ENCODE data around the gene TMEM131L. TPM values are rescaled to one million over a fixed set of nuclear protein-coding genes. Genes with fewer than 3 reads are reported as not detected.

TMEM131L gene
- total RNA-seq, 1 experiment from 2014 or later, result 14.6 TPM

DNA sequence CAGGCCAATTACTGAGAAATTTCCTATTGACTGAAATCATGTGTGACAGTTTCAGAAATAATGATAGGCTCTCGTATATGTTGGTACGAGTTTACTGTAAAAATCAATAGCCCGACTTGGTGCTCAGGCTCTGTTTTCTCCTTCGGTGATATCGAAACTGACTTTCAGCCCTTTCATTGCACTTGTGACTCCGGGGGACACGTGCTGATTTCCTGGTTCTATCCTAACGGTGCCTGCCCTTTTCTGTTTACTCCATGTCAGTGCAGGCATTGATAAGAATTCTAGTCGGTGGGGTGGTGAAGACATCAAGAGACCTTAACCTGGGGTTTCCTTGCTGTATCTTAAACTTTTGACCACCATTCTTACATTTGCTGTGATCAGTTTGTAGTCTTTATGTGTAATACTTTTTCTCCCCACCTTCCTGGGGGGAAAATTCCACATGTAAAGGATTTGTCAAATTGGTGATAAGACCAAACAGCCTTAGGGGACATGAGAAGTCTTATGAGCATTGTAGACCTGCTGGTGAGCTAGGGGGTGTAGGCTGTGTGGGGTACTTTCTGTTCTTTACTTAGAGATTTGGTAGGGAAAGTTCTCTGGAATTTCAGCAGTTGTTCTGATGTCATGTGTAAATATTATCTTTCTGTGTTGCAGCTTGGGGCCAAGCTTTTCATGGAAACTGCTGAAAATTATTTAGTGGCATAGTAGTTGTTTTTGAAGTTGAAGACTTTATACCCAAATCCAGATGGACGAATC lies 52.7 kb downstream of the TMEM131L start:
- Mint-ChIP-seq H3K27ac (no peak overlapping the region; a peak in 1 of 7 replicates), H3K36me3 (ENCODE audit: insufficient read depth in 1 of 3, low read depth in 3 of 3) (no peaks in the 10 kb centered on the region; a peak in 1 of 7 replicates), H3K9me3 (no peaks in the 10 kb centered on the region), H3K27me3 (ENCODE audit: low read depth) (no peaks in the 10 kb centered on the region), H3K4me3 (no peak overlapping the region), H3K4me1 (peaks cover 34 to 38% of the 10 kb centered on the region in 2 experiments)
- H3K56ac ChIP-seq (ENCODE audit: insufficient read length, low read depth, low read length), result no peak overlapping the region
- H3K4me2 ChIP-seq (ENCODE audit: insufficient read depth, insufficient read length, low read length), result no peak overlapping the region
- H2BK5ac ChIP-seq (ENCODE audit: insufficient read length, low read length), result no peak overlapping the region
- H3K4ac ChIP-seq (ENCODE audit: low read depth, low read length), result no peak overlapping the region
- no peak overlapping the region for H2BK120ac ChIP-seq (ENCODE audit: low read depth, low read length, poor library complexity, severe bottlenecking)
- H3K4me1 ChIP-seq (ENCODE audit: insufficient read depth, low read length), result peaks cover 7% of the 10 kb centered on the region; the same call in 1 of the 2 replicates
- no peaks in the 10 kb centered on the region for H4K20me1 ChIP-seq (ENCODE audit: control insufficient read depth, insufficient read depth, insufficient read length)
- H3K27ac ChIP-seq (ENCODE audit: insufficient read length, low read depth, low read length), result no peak overlapping the region
- H3K14ac ChIP-seq (ENCODE audit: insufficient read depth, low read length), result no peak overlapping the region
- H2AK5ac ChIP-seq (ENCODE audit: insufficient read length, low read length), result no peak overlapping the region
- no CpG with 5 or more reads among the region's 10 CpGs for WGBS (ENCODE audit: extremely low coverage, insufficient read length, low lambda C conversion rate)
- no peak for DNase-seq
- H4K91ac ChIP-seq (ENCODE audit: insufficient read length, low read depth, low read length), result no peak overlapping the region
- H2BK12ac ChIP-seq (ENCODE audit: insufficient read length, low read depth, low read length), result no peak overlapping the region
- H3K23ac ChIP-seq (ENCODE audit: insufficient read length, low read depth, low read length), result no peak overlapping the region
- H2AFZ ChIP-seq (ENCODE audit: low read length), result no peak overlapping the region
- H2BK15ac ChIP-seq (ENCODE audit: low read depth, low read length), result no peak overlapping the region
- TF ChIP-seq, protein P1, sequence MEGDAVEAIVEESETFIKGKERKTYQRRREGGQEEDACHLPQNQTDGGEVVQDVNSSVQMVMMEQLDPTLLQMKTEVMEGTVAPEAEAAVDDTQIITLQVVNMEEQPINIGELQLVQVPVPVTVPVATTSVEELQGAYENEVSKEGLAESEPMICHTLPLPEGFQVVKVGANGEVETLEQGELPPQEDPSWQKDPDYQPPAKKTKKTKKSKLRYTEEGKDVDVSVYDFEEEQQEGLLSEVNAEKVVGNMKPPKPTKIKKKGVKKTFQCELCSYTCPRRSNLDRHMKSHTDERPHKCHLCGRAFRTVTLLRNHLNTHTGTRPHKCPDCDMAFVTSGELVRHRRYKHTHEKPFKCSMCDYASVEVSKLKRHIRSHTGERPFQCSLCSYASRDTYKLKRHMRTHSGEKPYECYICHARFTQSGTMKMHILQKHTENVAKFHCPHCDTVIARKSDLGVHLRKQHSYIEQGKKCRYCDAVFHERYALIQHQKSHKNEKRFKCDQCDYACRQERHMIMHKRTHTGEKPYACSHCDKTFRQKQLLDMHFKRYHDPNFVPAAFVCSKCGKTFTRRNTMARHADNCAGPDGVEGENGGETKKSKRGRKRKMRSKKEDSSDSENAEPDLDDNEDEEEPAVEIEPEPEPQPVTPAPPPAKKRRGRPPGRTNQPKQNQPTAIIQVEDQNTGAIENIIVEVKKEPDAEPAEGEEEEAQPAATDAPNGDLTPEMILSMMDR (conservative IDR thresholded peaks at IDR 0.05), result no peak
- H3K79me1 ChIP-seq (ENCODE audit: insufficient read depth, low read depth, low read length, poor library complexity, severe bottlenecking), result no peaks in the 10 kb centered on the region
- no peaks in the 10 kb centered on the region for H3K23me2 ChIP-seq (ENCODE audit: insufficient read length, low read depth, low read length, poor library complexity, severe bottlenecking)
- no peak overlapping the region for H4K8ac ChIP-seq (replicated peaks; ENCODE audit: insufficient read length, low read depth, low read length)
- no peak overlapping the region for H4K5ac ChIP-seq (ENCODE audit: insufficient read length, low read depth, low read length)
- H3K9me3 ChIP-seq (ENCODE audit: control insufficient read depth, low read depth, low read length), result no peaks in the 10 kb centered on the region
- H3K79me2 ChIP-seq (ENCODE audit: insufficient read depth, low read length), result no peaks in the 10 kb centered on the region; the same call in 1 of the 2 replicates
- H3K27me3 ChIP-seq (ENCODE audit: insufficient read depth, low read length), result no peaks in the 10 kb centered on the region
- no peak overlapping the region for H2BK20ac ChIP-seq (ENCODE audit: low read depth, low read length, poor library complexity, severe bottlenecking)
- no peak overlapping the region for H3T11ph ChIP-seq (ENCODE audit: low read length)
- H3K9ac ChIP-seq (ENCODE audit: extremely low read depth, insufficient read length, low read length), result no peak overlapping the region
- H3K18ac ChIP-seq (ENCODE audit: insufficient read length, low read depth, low read length), result no peak overlapping the region

Data from H9 (cell line).